Panc1 (cell line): Measurements from ENCODE around the gene DTD1.

ENCODE experiments used
- POLR2AphosphoS5 ChIP-seq: IDR thresholded peaks from 2 replicates; pipeline ENCODE4 v1.6.1; 2012; ENCODE audit warnings: mild to moderate bottlenecking, low read depth, low read length, moderate library complexity
- REST ChIP-seq, 2 experiments: IDR thresholded peaks; 2 replicates each; pipeline ENCODE4 v1.6.1; 2011 to 2012; ENCODE audit warnings: low read depth in 2 of 2, control low read depth in 1 of 2, low read length in 1 of 2, mild to moderate bottlenecking in 1 of 2, moderate library complexity in 1 of 2; ENCODE audit not compliant: insufficient read depth in 1 of 2
- TF ChIP-seq, protein P1 (sequence below): fragments of 450-650 bp; IDR thresholded peaks from 2 replicates; pipeline ENCODE4 v1.5.1; 2017; ENCODE audit warnings: mild to moderate bottlenecking

DNA sequence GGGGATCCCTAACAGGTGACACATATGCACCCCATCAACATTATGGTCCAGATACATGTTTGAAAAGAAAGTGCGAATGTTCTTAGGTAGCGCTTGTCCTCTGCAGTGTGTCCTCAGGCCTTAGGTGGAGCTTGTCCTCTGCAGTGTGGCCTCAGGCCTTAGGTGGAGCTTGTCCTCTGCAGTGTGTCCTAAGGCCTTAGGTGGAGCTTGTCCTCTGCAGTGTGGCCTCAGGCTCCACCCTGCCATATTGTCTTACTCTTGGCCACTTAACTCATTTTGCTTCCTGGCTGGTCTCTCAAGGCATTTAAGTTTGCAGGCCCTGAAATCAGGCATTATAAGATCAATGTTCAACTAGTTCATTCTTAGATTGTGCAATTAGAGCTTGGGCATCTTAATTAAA lies 151.0 kb downstream of the DTD1 start:
- TF ChIP-seq REST (IDR thresholded peaks at IDR 0.05; ENCODE audit: insufficient read depth in 1 of 2, low read depth in 2 of 2, low read length in 1 of 2) (no peak), POLR2AphosphoS5 (no peak)
- TF ChIP-seq, protein P1, sequence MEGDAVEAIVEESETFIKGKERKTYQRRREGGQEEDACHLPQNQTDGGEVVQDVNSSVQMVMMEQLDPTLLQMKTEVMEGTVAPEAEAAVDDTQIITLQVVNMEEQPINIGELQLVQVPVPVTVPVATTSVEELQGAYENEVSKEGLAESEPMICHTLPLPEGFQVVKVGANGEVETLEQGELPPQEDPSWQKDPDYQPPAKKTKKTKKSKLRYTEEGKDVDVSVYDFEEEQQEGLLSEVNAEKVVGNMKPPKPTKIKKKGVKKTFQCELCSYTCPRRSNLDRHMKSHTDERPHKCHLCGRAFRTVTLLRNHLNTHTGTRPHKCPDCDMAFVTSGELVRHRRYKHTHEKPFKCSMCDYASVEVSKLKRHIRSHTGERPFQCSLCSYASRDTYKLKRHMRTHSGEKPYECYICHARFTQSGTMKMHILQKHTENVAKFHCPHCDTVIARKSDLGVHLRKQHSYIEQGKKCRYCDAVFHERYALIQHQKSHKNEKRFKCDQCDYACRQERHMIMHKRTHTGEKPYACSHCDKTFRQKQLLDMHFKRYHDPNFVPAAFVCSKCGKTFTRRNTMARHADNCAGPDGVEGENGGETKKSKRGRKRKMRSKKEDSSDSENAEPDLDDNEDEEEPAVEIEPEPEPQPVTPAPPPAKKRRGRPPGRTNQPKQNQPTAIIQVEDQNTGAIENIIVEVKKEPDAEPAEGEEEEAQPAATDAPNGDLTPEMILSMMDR = no peak
